Prostate gland (tissue), 2 donors: Measurements from ENCODE around the gene DLEU7.

Experiments used
- POLR2A ChIP-seq: fragments of 450-650 bp; IDR thresholded peaks from one replicate; pipeline ENCODE4 v1.6.1; 2016; ENCODE audit warnings: antibody characterized with exemption, mild to moderate bottlenecking
- TF ChIP-seq, protein P1 (sequence below), 4 experiments: fragments of 200-600 bp in 2 of 4; fragments of 450-650 bp in 2 of 4; sonication (generic) in 2 of 4; IDR thresholded peaks; 1 replicate in 3 of 4; 2 replicates in 1 of 4; pipeline ENCODE4 v1.5.1; 2016 to 2019; ENCODE audit warnings: antibody characterized with exemption in 4 of 4, mild to moderate bottlenecking in 2 of 4, moderate library complexity in 2 of 4

GRCh38 chr13:50847501-50847900 is 4.0 kb upstream of the DLEU7 start:
- TF ChIP-seq, protein P1, sequence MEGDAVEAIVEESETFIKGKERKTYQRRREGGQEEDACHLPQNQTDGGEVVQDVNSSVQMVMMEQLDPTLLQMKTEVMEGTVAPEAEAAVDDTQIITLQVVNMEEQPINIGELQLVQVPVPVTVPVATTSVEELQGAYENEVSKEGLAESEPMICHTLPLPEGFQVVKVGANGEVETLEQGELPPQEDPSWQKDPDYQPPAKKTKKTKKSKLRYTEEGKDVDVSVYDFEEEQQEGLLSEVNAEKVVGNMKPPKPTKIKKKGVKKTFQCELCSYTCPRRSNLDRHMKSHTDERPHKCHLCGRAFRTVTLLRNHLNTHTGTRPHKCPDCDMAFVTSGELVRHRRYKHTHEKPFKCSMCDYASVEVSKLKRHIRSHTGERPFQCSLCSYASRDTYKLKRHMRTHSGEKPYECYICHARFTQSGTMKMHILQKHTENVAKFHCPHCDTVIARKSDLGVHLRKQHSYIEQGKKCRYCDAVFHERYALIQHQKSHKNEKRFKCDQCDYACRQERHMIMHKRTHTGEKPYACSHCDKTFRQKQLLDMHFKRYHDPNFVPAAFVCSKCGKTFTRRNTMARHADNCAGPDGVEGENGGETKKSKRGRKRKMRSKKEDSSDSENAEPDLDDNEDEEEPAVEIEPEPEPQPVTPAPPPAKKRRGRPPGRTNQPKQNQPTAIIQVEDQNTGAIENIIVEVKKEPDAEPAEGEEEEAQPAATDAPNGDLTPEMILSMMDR (IDR thresholded peaks at IDR 0.05), result no peak
- TF ChIP-seq POLR2A, result no peak
